ENCODE data around the gene SLC8A2.
A peak's percentile ranks its signal among the peaks of the same experiment; 100 is the strongest.

Gene SLC8A2

GRCh38 chr19:47475465-47475864, 3.8 kb upstream of the SLC8A2 start:
- no peak for DNase-seq
- Histone ChIP-seq H2BK5ac (ENCODE audit: low read length) (no peak overlapping the region), H4K5ac (ENCODE audit: low read length) (no peak overlapping the region), H3K23ac (ENCODE audit: low read length) (no peak overlapping the region), H2BK15ac (replicated peaks; ENCODE audit: low read depth) (no peak overlapping the region), H4K8ac (ENCODE audit: low read depth, low read length) (no peak overlapping the region), H3K79me1 (ENCODE audit: low read length) (no peaks in the 10 kb centered on the region), H3K27me3 (ENCODE audit: insufficient read depth, low read length, poor library complexity) (no peaks in the 10 kb centered on the region), H3K4me2 (ENCODE audit: low read length) (no peak overlapping the region), H3K9ac (ENCODE audit: low read length) (no peak overlapping the region), H3K4me1 (ENCODE audit: control insufficient read depth, low read depth, low read length) (no peaks in the 10 kb centered on the region), H3K4me3 (ENCODE audit: low read length) (no peak overlapping the region), H3K36me3 (ENCODE audit: control insufficient read depth, insufficient read depth, low read length) (no peaks in the 10 kb centered on the region), H3K27ac (ENCODE audit: low read depth, low read length) (no peak overlapping the region), H3K4ac (ENCODE audit: low read depth, low read length) (no peak overlapping the region), H2BK120ac (ENCODE audit: low read depth, low read length) (no peak overlapping the region), H3K56ac (ENCODE audit: low read length) (no peak overlapping the region), H2AK5ac (ENCODE audit: low read length) (no peak overlapping the region), H3K18ac (ENCODE audit: low read length) (no peak overlapping the region), H3K79me2 (ENCODE audit: control insufficient read depth, insufficient read depth, low read length) (no peaks in the 10 kb centered on the region)
- WGBS (ENCODE audit: extremely low coverage, insufficient coverage, low lambda C conversion rate): no CpG with 5 or more reads among the region's 9 CpGs

DNA sequence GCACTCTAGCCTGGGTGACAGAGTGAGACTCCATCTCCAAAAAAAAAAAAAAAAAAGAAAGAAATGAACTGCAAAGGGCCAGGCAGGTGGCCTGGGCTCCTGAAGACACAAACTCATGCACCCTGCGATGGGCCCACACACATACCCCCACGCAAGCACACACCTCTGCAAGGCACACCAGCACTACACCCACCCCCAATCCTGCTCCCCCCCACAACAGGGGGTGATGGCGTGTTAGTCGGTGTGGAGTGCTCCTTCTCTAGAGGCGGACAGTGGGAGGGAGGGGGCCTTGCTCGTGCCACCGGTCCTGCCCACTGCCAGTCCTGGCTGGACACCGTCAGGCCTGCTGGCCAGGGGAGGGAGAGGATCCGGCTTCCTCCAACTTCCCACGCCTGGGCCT, 1.6 kb upstream of the SLC8A2 start:
- no peak overlapping the region for H2BK120ac ChIP-seq (ENCODE audit: low read depth, low read length)
- no peak overlapping the region for H2BK15ac ChIP-seq (replicated peaks; ENCODE audit: low read depth)
- DNase-seq: no peak
- H3K79me1 ChIP-seq (ENCODE audit: low read length): no peaks in the 10 kb centered on the region
- no peak overlapping the region for H3K9ac ChIP-seq (ENCODE audit: low read length)
- no peaks in the 10 kb centered on the region for H3K27me3 ChIP-seq (ENCODE audit: insufficient read depth, low read length, poor library complexity)
- no peak overlapping the region for H3K4me3 ChIP-seq (ENCODE audit: low read length)
- H4K5ac ChIP-seq (ENCODE audit: low read length): no peak overlapping the region
- no peak overlapping the region for H2AK5ac ChIP-seq (ENCODE audit: low read length)
- H3K79me2 ChIP-seq (ENCODE audit: control insufficient read depth, insufficient read depth, low read length): no peaks in the 10 kb centered on the region
- H3K4ac ChIP-seq (ENCODE audit: low read depth, low read length): no peak overlapping the region
- H3K23ac ChIP-seq (ENCODE audit: low read length): no peak overlapping the region
- no peak overlapping the region for H3K56ac ChIP-seq (ENCODE audit: low read length)
- no peak overlapping the region for H4K8ac ChIP-seq (ENCODE audit: low read depth, low read length)
- no peak overlapping the region for H3K4me2 ChIP-seq (ENCODE audit: low read length)
- no peaks in the 10 kb centered on the region for H3K4me1 ChIP-seq (ENCODE audit: control insufficient read depth, low read depth, low read length)
- H2BK5ac ChIP-seq (ENCODE audit: low read length): no peak overlapping the region
- no peaks in the 10 kb centered on the region for H3K36me3 ChIP-seq (ENCODE audit: control insufficient read depth, insufficient read depth, low read length)
- H3K18ac ChIP-seq (ENCODE audit: low read length): no peak overlapping the region
- no peak overlapping the region for H3K27ac ChIP-seq (ENCODE audit: low read depth, low read length)
- no CpG with 5 or more reads among the region's 10 CpGs for WGBS (ENCODE audit: extremely low coverage, insufficient coverage, low lambda C conversion rate)

- no peaks in the 10 kb centered on the region for H3K79me1 ChIP-seq (ENCODE audit: low read length)
- H2BK120ac ChIP-seq (ENCODE audit: low read depth, low read length): no peak overlapping the region
- peak overlapping the region; percentile 50 for H3K56ac ChIP-seq (ENCODE audit: low read length)
- no peaks in the 10 kb centered on the region for H3K79me2 ChIP-seq (ENCODE audit: control insufficient read depth, insufficient read depth, low read length)
- H3K36me3 ChIP-seq (ENCODE audit: control insufficient read depth, insufficient read depth, low read length): no peaks in the 10 kb centered on the region
- no peaks in the 10 kb centered on the region for H3K27me3 ChIP-seq (ENCODE audit: insufficient read depth, low read length, poor library complexity)
- peak overlapping the region; percentile 46 for H3K18ac ChIP-seq (ENCODE audit: low read length)
- H3K4me3 ChIP-seq (ENCODE audit: low read length): peak overlapping the region; percentile 10
- no peak overlapping the region for H2BK15ac ChIP-seq (replicated peaks; ENCODE audit: low read depth)
- H3K4me2 ChIP-seq (ENCODE audit: low read length): peak overlapping the region; percentile 23
- no CpG with 5 or more reads among the region's 16 CpGs for WGBS (ENCODE audit: extremely low coverage, insufficient coverage, low lambda C conversion rate)
- peak overlapping the region; percentile 10 for H3K9ac ChIP-seq (ENCODE audit: low read length)
- H4K5ac ChIP-seq (ENCODE audit: low read length): no peak overlapping the region
- no peak overlapping the region for H3K27ac ChIP-seq (ENCODE audit: low read depth, low read length)
- H3K23ac ChIP-seq (ENCODE audit: low read length): no peak overlapping the region
- H3K4me1 ChIP-seq (ENCODE audit: control insufficient read depth, low read depth, low read length): no peaks in the 10 kb centered on the region
- H3K4ac ChIP-seq (ENCODE audit: low read depth, low read length): no peak overlapping the region
- no peak for DNase-seq
- no peak overlapping the region for H4K8ac ChIP-seq (ENCODE audit: low read depth, low read length)
- no peak overlapping the region for H2BK5ac ChIP-seq (ENCODE audit: low read length)
- no peak overlapping the region for H2AK5ac ChIP-seq (ENCODE audit: low read length)
Measured at GRCh38 chr19:47471381-47471732, 336 bp downstream of the SLC8A2 start.

DNA sequence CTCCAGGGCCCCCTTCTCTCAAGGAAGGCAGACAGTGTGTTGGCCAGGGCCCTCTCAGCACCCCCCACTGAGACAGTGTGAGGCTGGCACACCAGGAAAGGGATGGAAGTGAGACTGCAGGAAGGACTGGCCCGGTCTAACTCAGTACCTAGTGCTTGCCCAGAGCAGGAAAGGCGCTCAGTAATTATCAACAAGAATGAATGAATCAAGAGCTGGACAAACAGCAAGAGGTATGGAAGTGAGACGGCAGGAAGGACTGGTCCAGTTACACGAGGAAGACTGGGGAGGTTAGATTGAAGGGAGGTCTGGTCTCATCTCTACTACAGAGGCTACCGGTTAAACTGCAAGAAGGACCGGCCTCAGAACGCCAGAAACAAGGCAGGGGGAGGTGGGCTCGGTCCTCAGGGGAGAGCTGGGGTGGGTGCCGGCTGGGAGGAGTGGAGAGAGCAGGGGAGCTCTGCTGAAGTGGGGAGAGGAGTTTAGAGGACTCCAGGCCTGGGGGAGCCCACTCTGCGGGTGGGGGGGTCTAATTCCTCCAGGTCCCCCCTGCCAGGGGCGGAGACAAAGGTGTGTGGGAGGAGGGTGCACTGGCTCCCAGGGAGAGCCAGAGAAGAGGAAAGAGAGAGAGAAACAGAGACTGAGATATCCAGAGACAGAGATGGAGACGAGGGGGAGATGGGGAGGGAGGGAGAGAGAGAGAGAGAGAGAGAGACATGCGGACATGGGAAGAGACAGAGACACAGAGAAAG, 1.1 kb downstream of the SLC8A2 start:
- Histone ChIP-seq H3K9ac (ENCODE audit: low read length) (no peak overlapping the region), H4K8ac (ENCODE audit: low read depth, low read length) (no peak overlapping the region), H2AK5ac (ENCODE audit: low read length) (no peak overlapping the region), H2BK5ac (ENCODE audit: low read length) (no peak overlapping the region), H3K4me1 (ENCODE audit: control insufficient read depth, low read depth, low read length) (no peaks in the 10 kb centered on the region), H3K27me3 (ENCODE audit: insufficient read depth, low read length, poor library complexity) (no peaks in the 10 kb centered on the region), H3K56ac (ENCODE audit: low read length) (no peak overlapping the region), H3K18ac (ENCODE audit: low read length) (no peak overlapping the region), H2BK120ac (ENCODE audit: low read depth, low read length) (no peak overlapping the region), H3K79me1 (ENCODE audit: low read length) (no peaks in the 10 kb centered on the region), H4K5ac (ENCODE audit: low read length) (no peak overlapping the region), H3K79me2 (ENCODE audit: control insufficient read depth, insufficient read depth, low read length) (no peaks in the 10 kb centered on the region), H3K23ac (ENCODE audit: low read length) (no peak overlapping the region), H2BK15ac (replicated peaks; ENCODE audit: low read depth) (no peak overlapping the region), H3K4ac (ENCODE audit: low read depth, low read length) (no peak overlapping the region), H3K27ac (ENCODE audit: low read depth, low read length) (no peak overlapping the region), H3K4me3 (ENCODE audit: low read length) (no peak overlapping the region), H3K36me3 (ENCODE audit: control insufficient read depth, insufficient read depth, low read length) (no peaks in the 10 kb centered on the region), H3K4me2 (ENCODE audit: low read length) (peak overlapping the region; percentile 7)
- WGBS (ENCODE audit: extremely low coverage, insufficient coverage, low lambda C conversion rate): no CpG with 5 or more reads among the region's 13 CpGs
- DNase-seq: no peak

DNA sequence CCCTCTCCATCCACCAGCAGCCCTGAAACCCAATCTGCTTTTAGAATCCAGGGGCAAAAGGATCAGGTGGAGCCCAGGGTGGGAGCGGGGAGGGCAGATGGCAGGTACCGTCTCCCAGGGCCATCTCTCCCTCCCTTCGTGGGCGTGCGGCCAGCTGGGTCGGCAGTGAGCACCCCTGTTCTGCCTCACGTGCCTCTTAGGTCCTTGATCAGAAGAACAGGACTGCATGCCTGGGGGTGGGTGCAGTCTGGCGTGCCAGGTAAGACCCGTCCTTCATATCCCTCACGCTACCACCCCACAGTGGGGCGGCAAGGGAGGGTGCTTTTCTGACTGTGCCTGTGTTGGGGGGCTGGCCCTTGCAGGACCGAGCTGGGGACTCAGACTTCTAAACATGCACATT, 2.0 kb downstream of the SLC8A2 start:
- no peak for DNase-seq
- Histone ChIP-seq H2BK5ac (ENCODE audit: low read length) (no peak overlapping the region), H3K79me1 (ENCODE audit: low read length) (no peaks in the 10 kb centered on the region), H3K4me3 (ENCODE audit: low read length) (no peak overlapping the region), H3K56ac (ENCODE audit: low read length) (no peak overlapping the region), H4K8ac (ENCODE audit: low read depth, low read length) (no peak overlapping the region), H2BK120ac (ENCODE audit: low read depth, low read length) (no peak overlapping the region), H3K4me2 (ENCODE audit: low read length) (no peak overlapping the region), H3K79me2 (ENCODE audit: control insufficient read depth, insufficient read depth, low read length) (no peaks in the 10 kb centered on the region), H3K9ac (ENCODE audit: low read length) (no peak overlapping the region), H3K23ac (ENCODE audit: low read length) (no peak overlapping the region), H3K18ac (ENCODE audit: low read length) (no peak overlapping the region), H3K4me1 (ENCODE audit: control insufficient read depth, low read depth, low read length) (peaks cover under 1% of the 10 kb centered on the region), H2BK15ac (replicated peaks; ENCODE audit: low read depth) (no peak overlapping the region), H3K27ac (ENCODE audit: low read depth, low read length) (no peak overlapping the region), H3K36me3 (ENCODE audit: control insufficient read depth, insufficient read depth, low read length) (no peaks in the 10 kb centered on the region), H3K27me3 (ENCODE audit: insufficient read depth, low read length, poor library complexity) (no peaks in the 10 kb centered on the region), H2AK5ac (ENCODE audit: low read length) (no peak overlapping the region), H3K4ac (ENCODE audit: low read depth, low read length) (no peak overlapping the region), H4K5ac (ENCODE audit: low read length) (no peak overlapping the region)
- no CpG with 5 or more reads among the region's 12 CpGs for WGBS (ENCODE audit: extremely low coverage, insufficient coverage, low lambda C conversion rate)

GRCh38 chr19:47469363-47469700, 2.4 kb downstream of the SLC8A2 start:
- no peaks in the 10 kb centered on the region for H3K36me3 ChIP-seq (ENCODE audit: control insufficient read depth, insufficient read depth, low read length)
- peaks cover 2% of the 10 kb centered on the region for H3K4me1 ChIP-seq (ENCODE audit: control insufficient read depth, low read depth, low read length)
- no peak overlapping the region for H3K56ac ChIP-seq (ENCODE audit: low read length)
- no peak overlapping the region for H2AK5ac ChIP-seq (ENCODE audit: low read length)
- H2BK120ac ChIP-seq (ENCODE audit: low read depth, low read length): no peak overlapping the region
- no peak overlapping the region for H4K5ac ChIP-seq (ENCODE audit: low read length)
- H3K4me3 ChIP-seq (ENCODE audit: low read length): no peak overlapping the region
- WGBS (ENCODE audit: extremely low coverage, insufficient coverage, low lambda C conversion rate): no CpG with 5 or more reads among the region's 6 CpGs
- no peaks in the 10 kb centered on the region for H3K27me3 ChIP-seq (ENCODE audit: insufficient read depth, low read length, poor library complexity)
- H3K18ac ChIP-seq (ENCODE audit: low read length): no peak overlapping the region
- no peak overlapping the region for H2BK5ac ChIP-seq (ENCODE audit: low read length)
- no peaks in the 10 kb centered on the region for H3K79me1 ChIP-seq (ENCODE audit: low read length)
- no peak overlapping the region for H4K8ac ChIP-seq (ENCODE audit: low read depth, low read length)
- H3K4ac ChIP-seq (ENCODE audit: low read depth, low read length): no peak overlapping the region
- H3K27ac ChIP-seq (ENCODE audit: low read depth, low read length): no peak overlapping the region
- no peaks in the 10 kb centered on the region for H3K79me2 ChIP-seq (ENCODE audit: control insufficient read depth, insufficient read depth, low read length)
- H3K4me2 ChIP-seq (ENCODE audit: low read length): no peak overlapping the region
- no peak for DNase-seq
- H3K23ac ChIP-seq (ENCODE audit: low read length): no peak overlapping the region
- no peak overlapping the region for H3K9ac ChIP-seq (ENCODE audit: low read length)
- no peak overlapping the region for H2BK15ac ChIP-seq (replicated peaks; ENCODE audit: low read depth)
